ENCODE results near the gene ANK3.

GRCh38 chr10:60413306-60414012 lies 23.8 kb upstream of the ANK3 start:
- TF ChIP-seq POLR2AphosphoS5 (IDR thresholded peaks at IDR 0.05) = no peak
- TF ChIP-seq CTCF (IDR thresholded peaks at IDR 0.05) = no peak
- TF ChIP-seq POLR2A (IDR thresholded peaks at IDR 0.05) = no peak
